ENCODE results near the gene LMNA.
"Not testable (repeated sequence)": the region's sequence is repeated elsewhere in the genome, so short reads cannot be mapped to it uniquely, and the experiment has no call there.

The LMNA gene

GRCh38 chr1:156114101-156114918, at the start of gene LMNA:
LMNA (plus strand) TSS chr1:156114711; CDS start chr1:156114919, 208 bp downstream.
- DNase-seq = peak; percentile 82

GRCh38 chr1:156065212-156065611, 49.3 kb upstream of the LMNA start:
- no peak for DNase-seq

GRCh38 chr1:156065871-156066270, 48.6 kb upstream of the LMNA start:
- DNase-seq = no peak

DNA sequence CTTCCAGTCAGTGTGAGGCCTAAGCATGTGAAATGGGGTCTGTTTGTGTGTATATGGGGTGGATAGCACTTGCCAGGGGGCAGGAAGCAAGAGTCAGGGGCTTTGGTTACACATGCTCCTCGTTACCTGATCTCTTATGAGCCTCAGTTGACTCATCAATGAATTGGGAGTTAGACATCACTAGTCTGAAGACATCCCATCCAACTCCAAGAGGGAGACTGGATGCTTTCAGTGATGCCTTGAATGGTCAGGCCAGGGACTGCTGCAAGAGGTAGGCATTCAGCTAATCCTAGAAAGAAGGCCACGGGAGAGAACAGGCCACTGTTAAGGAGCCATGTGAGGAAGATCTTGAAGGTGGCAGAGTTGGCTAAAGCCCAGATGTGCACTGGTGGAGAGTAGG, 47.2 kb upstream of the LMNA start:
- no peak for DNase-seq

GRCh38 chr1:156069490-156070455, 44.7 kb upstream of the LMNA start:
- no peak for DNase-seq

- DNase-seq = no peak
These were observed 44.0 kb upstream of the LMNA start for GRCh38 chr1:156070548-156070947.

- DNase-seq = not testable (repeated sequence)
These were observed 43.1 kb upstream of the LMNA start for GRCh38 chr1:156071332-156071816.

DNA sequence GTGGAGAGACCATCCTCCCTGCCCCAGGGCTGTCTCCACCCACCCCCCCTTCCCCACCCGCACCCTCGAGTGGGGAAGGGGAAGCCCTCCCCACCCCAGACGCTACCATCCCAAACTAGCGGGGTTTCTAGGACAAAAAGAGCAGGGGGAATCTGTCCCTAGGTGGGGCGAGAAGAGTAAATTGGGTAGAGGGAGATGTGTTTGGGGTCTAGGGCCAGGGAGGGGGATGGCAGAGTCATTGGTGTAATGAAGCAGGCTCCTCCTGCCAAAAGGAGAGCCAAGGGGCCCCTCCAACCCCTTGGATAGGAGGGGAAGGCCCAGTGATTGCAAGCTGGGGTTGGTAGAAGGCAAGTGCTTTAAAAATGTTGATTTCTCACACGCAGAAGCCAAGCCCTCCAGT, 42.3 kb upstream of the LMNA start:
- no peak for DNase-seq

- DNase-seq = no peak
These were observed 41.3 kb upstream of the LMNA start for GRCh38 chr1:156073110-156073687.

DNA sequence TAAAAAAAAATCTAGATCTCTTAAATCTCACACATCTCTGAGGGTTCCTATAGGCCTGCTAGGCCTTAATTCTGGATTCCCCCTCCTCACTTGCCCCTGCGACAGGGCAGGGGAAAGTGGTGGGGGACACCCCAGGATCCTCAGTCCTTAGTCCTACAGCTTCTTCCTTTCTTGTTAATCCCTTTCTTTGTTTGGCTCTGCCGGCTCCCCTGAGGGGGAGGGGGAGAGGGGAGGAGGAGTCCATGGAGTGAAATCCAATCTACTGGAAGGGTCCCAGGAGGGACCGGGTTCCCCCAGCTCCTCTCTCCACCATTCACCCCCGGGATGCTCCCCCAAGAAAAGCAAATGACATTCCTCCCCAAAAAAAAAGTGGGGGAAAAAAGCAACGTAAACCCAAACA, 40.8 kb upstream of the LMNA start:
- DNase-seq = no peak

DNA sequence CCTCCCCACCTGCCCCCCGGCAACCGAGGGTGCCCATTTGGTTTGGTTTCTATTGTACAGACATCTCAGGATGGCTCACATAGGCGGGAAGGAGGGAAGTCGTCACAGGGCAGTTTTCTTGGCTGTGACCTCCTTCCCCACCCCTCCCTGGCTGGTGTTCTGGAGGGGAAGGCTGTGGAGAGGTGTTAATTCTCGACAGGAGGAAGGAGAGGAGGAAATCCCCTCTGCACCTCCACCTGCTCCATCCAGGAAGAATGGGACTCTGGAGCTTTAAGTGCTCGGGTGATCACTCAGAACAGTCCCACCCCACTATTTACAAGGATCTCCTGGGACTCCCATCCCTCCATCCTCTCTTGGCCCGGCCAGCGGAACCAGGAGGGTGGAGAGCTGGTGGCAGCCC, 39.9 kb upstream of the LMNA start:
- DNase-seq = no peak

DNA sequence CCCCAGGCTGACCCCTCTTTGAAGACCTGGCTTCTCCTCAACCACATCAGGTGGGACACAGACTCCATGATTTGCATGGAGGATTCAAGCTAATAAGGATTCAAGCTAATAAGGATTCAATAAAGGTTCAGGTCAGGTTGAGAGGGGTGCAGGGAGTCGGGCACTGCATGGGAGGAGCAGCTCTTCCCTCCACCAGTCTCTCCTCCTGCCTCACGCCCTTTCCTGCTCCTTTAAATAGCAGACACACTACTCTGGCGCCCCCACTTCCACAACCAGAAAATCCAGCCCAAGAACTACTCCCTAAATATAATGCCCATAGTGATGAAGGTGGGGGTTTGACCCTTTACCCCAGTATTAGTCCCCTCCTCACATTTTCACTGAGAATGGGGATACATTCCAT, 39.3 kb upstream of the LMNA start:
- no peak for DNase-seq

DNA sequence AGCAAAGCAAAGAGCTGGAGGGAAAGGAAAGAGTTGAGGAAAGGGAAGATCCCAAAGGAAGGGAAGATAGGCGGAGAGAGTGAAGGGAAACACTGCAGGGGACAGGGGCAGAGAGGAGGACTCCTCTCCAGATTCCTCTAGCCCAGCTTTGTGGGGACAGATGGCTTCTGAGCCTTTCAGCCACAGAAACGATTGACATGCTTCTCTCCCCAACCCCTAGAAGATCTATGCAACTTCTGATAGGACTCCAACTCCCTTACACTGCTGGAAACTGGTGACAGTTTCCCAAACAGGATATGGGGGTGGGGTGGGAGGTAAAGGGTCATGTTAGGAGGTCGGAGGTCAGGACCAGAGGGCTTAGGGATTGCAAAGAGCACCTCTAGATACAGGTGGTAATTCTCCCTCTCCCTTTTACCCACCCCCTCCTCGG, 38.7 kb upstream of the LMNA start:
- DNase-seq = no peak

GRCh38 chr1:156076609-156077429, 37.7 kb upstream of the LMNA start:
- peak; percentile 51 for DNase-seq

- DNase-seq = no peak
These were observed 37.1 kb upstream of the LMNA start for GRCh38 chr1:156077430-156077760.

GRCh38 chr1:156078728-156079127, 35.8 kb upstream of the LMNA start:
- DNase-seq = no peak

GRCh38 chr1:156079762-156080161, 34.7 kb upstream of the LMNA start:
- DNase-seq = no peak

DNA sequence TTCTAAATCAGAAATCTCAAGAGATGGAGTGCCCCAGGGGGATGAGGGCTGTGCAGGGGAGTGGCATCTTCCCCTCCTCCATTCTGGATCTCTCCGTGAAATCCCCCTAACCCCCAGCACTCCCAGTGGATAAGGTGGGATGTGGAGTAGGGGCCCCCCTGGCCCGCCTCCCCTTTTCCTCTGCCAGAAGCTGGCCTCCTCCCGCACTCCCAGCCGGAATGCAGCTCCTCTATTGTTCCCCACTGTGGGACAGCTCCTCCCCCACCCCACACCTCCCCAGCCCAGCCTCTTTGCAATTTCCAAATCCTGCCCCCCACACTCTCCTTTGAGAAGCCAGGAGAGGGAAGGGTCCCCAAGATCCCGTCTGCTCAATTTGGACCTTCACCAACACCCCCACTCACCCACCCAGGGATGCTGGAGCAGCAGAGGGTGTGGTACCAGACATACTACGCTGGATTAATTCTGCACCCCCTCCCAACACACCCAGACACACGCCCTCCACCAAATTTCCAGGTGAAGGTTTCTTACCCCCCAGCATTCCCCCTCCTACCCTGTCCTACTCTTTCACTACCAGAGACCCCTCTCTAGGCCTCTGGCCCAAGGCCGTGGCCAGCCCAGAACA, 34.2 kb upstream of the LMNA start:
- DNase-seq = no peak

GRCh38 chr1:156080863-156081179, 33.7 kb upstream of the LMNA start:
- no peak for DNase-seq

DNA sequence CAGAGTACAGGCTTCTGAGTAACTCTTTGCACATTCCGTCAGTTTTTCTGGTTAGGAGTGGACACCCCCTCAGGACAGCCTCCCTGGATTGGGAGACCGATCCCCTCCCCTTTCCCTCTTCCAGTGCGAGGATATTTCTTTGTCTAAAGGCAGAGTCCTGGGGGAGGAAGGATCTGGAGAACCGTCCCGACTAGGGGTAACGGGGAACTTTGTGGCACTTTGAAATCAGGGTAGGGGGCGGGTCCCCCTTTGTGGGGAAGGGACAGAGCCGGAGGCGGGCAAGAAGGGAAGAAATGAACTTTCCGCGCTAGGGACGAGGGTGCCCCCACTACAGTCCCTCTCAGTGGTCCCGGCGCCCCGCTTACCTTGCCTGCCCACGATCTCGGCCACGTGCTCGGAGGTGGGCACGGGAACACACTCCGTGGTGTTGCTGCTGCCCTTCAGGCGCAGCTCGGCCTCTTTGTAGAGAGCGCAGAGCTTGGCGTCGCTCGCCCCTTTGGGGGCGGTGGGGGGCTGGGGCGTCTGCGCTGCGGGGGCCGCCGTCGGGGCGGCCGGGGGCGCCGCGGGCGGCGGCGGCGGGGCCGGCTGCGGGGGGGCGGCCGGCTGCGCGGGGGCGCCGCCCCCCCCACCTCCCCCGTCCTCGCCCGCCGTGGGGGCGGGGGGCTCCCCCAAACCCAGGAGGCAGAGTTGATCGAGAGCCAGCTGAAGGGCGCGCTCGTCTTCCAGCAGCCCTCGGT, 33.2 kb upstream of the LMNA start:
- no peak for DNase-seq

DNA sequence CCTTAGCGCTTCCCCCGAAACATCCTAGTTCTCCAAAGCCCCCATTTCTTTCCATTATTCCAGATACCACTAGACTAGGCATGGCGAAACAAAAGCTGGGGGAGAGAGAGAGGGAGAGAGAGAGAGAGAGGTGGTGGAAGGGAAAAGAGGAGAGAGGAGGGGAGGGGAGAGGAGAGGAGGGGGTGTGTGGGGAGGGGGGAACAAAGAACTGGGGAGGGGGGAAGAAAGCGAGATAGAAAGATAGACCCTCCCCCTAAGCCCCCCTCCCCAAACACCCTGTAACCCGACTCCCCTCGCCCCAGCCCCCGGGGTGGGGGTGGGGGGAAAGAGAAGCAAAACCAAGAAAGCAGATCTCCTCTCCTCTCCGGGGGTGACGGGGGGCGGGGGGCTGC, 32.6 kb upstream of the LMNA start:
- DNase-seq = no peak

Data from CD4-positive, alpha-beta T cell treated with Interferon gamma for 1 hour (primary cell).